ENCODE measurements around the gene HMGXB3. TPM values are rescaled to one million over a fixed set of nuclear protein-coding genes. Genes with fewer than 3 reads are reported as not detected.

The HMGXB3 gene
- polyA plus RNA-seq, 4 donors, result 25.9 to 40.4 (median 33.3) TPM

- no peak for DNase-seq (ENCODE audit: low read depth in 4 of 4, low spot score in 2 of 4)
These were observed 65.9 kb downstream of the HMGXB3 start for GRCh38 chr5:150066436-150066835.

GRCh38 chr5:150066901-150067396 is 66.4 kb downstream of the HMGXB3 start:
- DNase-seq (ENCODE audit: low read depth in 4 of 4, low spot score in 2 of 4), result no peak

GRCh38 chr5:150067405-150067960 is 66.9 kb downstream of the HMGXB3 start:
- no peak for DNase-seq (ENCODE audit: low read depth in 4 of 4, low spot score in 2 of 4)

- no peak for DNase-seq (ENCODE audit: low read depth in 4 of 4, low spot score in 2 of 4)
These were observed 67.5 kb downstream of the HMGXB3 start for GRCh38 chr5:150068071-150068470.

GRCh38 chr5:150068472-150068871 is 67.9 kb downstream of the HMGXB3 start:
- DNase-seq (ENCODE audit: low read depth in 4 of 4, low spot score in 2 of 4), result no peak

- DNase-seq (ENCODE audit: low read depth in 4 of 4, low spot score in 2 of 4), result no peak
These were observed 68.6 kb downstream of the HMGXB3 start for GRCh38 chr5:150068961-150069645.

GRCh38 chr5:150069672-150070627 is 69.4 kb downstream of the HMGXB3 start:
- no peak for DNase-seq (ENCODE audit: low read depth in 4 of 4, low spot score in 2 of 4)

- DNase-seq (ENCODE audit: low read depth in 4 of 4, low spot score in 2 of 4), result no peak
These were observed 70.3 kb downstream of the HMGXB3 start for GRCh38 chr5:150070821-150071220.

GRCh38 chr5:150073086-150073625 is 72.6 kb downstream of the HMGXB3 start:
- DNase-seq (ENCODE audit: low read depth in 4 of 4, low spot score in 2 of 4), result no peak

GRCh38 chr5:150073677-150074076 is 73.1 kb downstream of the HMGXB3 start:
- DNase-seq (ENCODE audit: low read depth in 4 of 4, low spot score in 2 of 4), result no peak

GRCh38 chr5:150075233-150075632 is 74.7 kb downstream of the HMGXB3 start:
- DNase-seq (ENCODE audit: low read depth in 4 of 4, low spot score in 2 of 4), result no peak

GRCh38 chr5:150075806-150076205 is 75.3 kb downstream of the HMGXB3 start:
- no peak for DNase-seq (ENCODE audit: low read depth in 4 of 4, low spot score in 2 of 4)

- DNase-seq (ENCODE audit: low read depth in 4 of 4, low spot score in 2 of 4), result no peak
These were observed 76.5 kb downstream of the HMGXB3 start for GRCh38 chr5:150077060-150077459.

GRCh38 chr5:150077996-150078801 is 77.7 kb downstream of the HMGXB3 start:
- no peak for DNase-seq (ENCODE audit: low read depth in 4 of 4, low spot score in 2 of 4)

- DNase-seq (ENCODE audit: low read depth in 4 of 4, low spot score in 2 of 4), result no peak
These were observed 78.5 kb downstream of the HMGXB3 start for GRCh38 chr5:150078802-150079689.

GRCh38 chr5:150079909-150080461 is 79.4 kb downstream of the HMGXB3 start:
- DNase-seq (ENCODE audit: low read depth in 4 of 4, low spot score in 2 of 4), result no peak

- no peak for DNase-seq (ENCODE audit: low read depth in 4 of 4, low spot score in 2 of 4)
These were observed 80.3 kb downstream of the HMGXB3 start for GRCh38 chr5:150080696-150081435.
